ENCODE results near the gene C5orf34.

Gene C5orf34

DNA sequence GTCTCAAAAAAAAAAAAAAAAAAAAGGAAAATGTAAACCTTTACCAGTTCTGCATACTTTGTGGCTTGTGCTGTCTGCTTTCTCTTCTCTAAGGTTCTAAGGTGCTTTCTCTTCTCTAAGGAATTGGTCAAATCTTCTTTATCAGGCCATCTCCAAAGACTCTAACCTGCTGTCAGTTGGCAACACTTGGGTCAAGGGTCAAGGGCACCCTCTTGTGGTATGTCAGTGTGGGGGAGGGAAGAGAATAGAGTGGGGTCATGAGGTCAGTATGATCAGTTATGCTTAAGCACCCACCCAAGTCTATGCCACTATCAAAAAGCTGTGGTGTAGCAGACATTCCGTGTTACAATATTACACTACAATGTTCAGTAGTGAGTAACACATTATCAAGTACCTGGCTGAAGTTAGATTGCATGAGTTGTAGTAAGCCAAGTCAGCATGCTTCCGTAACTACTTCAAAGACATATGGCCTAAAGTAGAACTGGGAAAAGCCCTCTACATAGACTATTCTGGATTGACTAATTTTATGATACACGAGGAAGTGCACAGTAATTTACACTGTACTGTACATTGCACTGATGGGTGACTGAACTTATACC lies 77.8 kb downstream of the C5orf34 start:
- DNase-seq (ENCODE audit: insufficient read length, low spot score) (no peak), FAIRE-seq (no peak)
